ENCODE measurements around the gene RHOT2. TPM values are rescaled to one million over a fixed set of nuclear protein-coding genes. Genes with fewer than 3 reads are reported as not detected.

The RHOT2 gene
- total RNA-seq, 1 experiment from 2014 or later, result 98.5 TPM

- Histone ChIP-seq H3K36me3 (ENCODE audit: control insufficient read depth in 1 of 2, insufficient read depth in 2 of 2, low read length in 2 of 2) (no peaks in the 10 kb centered on the region), H3K79me2 (ENCODE audit: insufficient read depth, low read length) (peaks cover 13% of the 10 kb centered on the region; the same call in 1 of the 2 replicates), H3K9me2 (ENCODE audit: insufficient read depth) (no peaks in the 10 kb centered on the region), H3K4me3 (replicated peaks in 1 of 2; ENCODE audit: low read depth in 1 of 2, low read length in 2 of 2) (no peak overlapping the region), H2AFZ (ENCODE audit: low read depth, low read length, poor library complexity, severe bottlenecking) (no peak overlapping the region), H3K27ac (ENCODE audit: low read depth, low read length) (no peak overlapping the region), H3K4me1 (ENCODE audit: control insufficient read depth in 1 of 2, insufficient read depth in 2 of 2, low read length in 2 of 2) (peaks cover 18 to 46% of the 10 kb centered on the region in 2 experiments), H4K20me1 (ENCODE audit: insufficient read depth) (no peaks in the 10 kb centered on the region), H3K4me2 (ENCODE audit: low read length) (no peak overlapping the region), H3K9me3 (ENCODE audit: control insufficient read depth in 1 of 2, insufficient read depth in 1 of 2, low read depth in 1 of 2, low read length in 2 of 2) (no peaks in the 10 kb centered on the region), H3K9ac (ENCODE audit: low read length) (no peak overlapping the region), H3K27me3 (ENCODE audit: insufficient read depth, low read length) (no peaks in the 10 kb centered on the region)
- no peak for ATAC-seq
- no TSS peak for BruUV-seq (replicated peaks)
- ChIA-PET RAD21 (ENCODE audit: low non-redundant PET in 1 of 2, low total read pairs in 2 of 2, uncharacterized antibody in 2 of 2, unreplicated experiment in 2 of 2) (no interaction called here), CTCF (no interaction called here), POLR2A (no interaction called here)
- no peak for DNase-seq (ENCODE audit: low read depth, low spot score)
- TF ChIP-seq ATF3 (IDR thresholded peaks at IDR 0.05) (no peak), RAD21 (IDR thresholded peaks at IDR 0.05; ENCODE audit: low read depth) (no peak), JUND (IDR thresholded peaks at IDR 0.05) (no peak), FOSL1 (IDR thresholded peaks at IDR 0.05; ENCODE audit: low read depth) (no peak), POLR2A (IDR thresholded peaks at IDR 0.05; ENCODE audit: borderline replicate concordance, extremely low read depth, insufficient read depth, insufficient read length) (no peak), ELF1 (IDR thresholded peaks at IDR 0.05; ENCODE audit: borderline replicate concordance, low read depth) (no peak), SP1 (IDR thresholded peaks at IDR 0.05; ENCODE audit: low read depth) (no peak), YY1 (IDR thresholded peaks at IDR 0.05; ENCODE audit: extremely low read depth, insufficient replicate concordance, low read depth, low read length) (no peak), TCF7L2 (IDR thresholded peaks at IDR 0.05; ENCODE audit: borderline replicate concordance, extremely low read depth, insufficient read depth, insufficient read length) (no peak), MAX (IDR thresholded peaks at IDR 0.05) (no peak), POLR2AphosphoS5 (IDR thresholded peaks at IDR 0.05; ENCODE audit: low read depth, low read length) (no peak), EGR1 (IDR thresholded peaks at IDR 0.05; ENCODE audit: low read depth) (no peak), REST (IDR thresholded peaks at IDR 0.05; ENCODE audit: low read depth) (no peak), CTCF (IDR thresholded peaks at IDR 0.05 in 2 of 3, conservative IDR thresholded peaks at IDR 0.05 in 1 of 3; ENCODE audit: borderline replicate concordance in 1 of 3, insufficient read depth in 1 of 3, low read depth in 2 of 3, low read length in 2 of 3) (no peak), SIN3A (IDR thresholded peaks at IDR 0.05; ENCODE audit: low read depth) (no peak), EZH2 (IDR thresholded peaks at IDR 0.05) (no peak), ZBTB33 (IDR thresholded peaks at IDR 0.05; ENCODE audit: extremely low read depth, insufficient replicate concordance, low read length) (no peak)
- intact Hi-C loops (cut with micrococcal nuclease), result no loop called here
Measured at GRCh38 chr16:693364-693763, 25.4 kb downstream of the RHOT2 start.

Data from HCT116 (cell line).